K562 (cell line): Measurements from ENCODE around the gene GLB1L. TPM values are rescaled to one million over a fixed set of nuclear protein-coding genes. Genes with fewer than 3 reads are reported as not detected.

Experiments used
- ATAC-seq: fragments of 200-7000 bp; cut with Tn5 transposase; 3 replicates; pipeline ENCODE4 v1.9.1; 2020; ENCODE audit warnings: moderate library complexity
- BruUV-seq: library from RNA; stranded (reverse); fragments of 400-500 nt; replicated peaks from 2 replicates; lab custom pipeline; 2021; lab: Mats Ljungman, UMichigan
- CTCF ChIA-PET: fragments of 300-600 bp; formaldehyde crosslinking; extraction: SDS; loops from one replicate; lab custom pipeline; 2021; ENCODE audit warnings: low intra/inter-chr PET ratio; lab: Yijun Ruan, JAX
- POLR2A ChIA-PET: fragments of 300-600, 350-650 bp; sonication (Branson Sonifier 250); formaldehyde crosslinking; extraction: SDS; loops from one replicate; lab custom pipeline; 2021; ENCODE audit warnings: antibody characterized with exemption, inconsistent platforms; lab: Yijun Ruan, JAX
- DNase-seq, 4 experiments: peaks; one replicate each; pipeline versions ENCODE4 v3.0.0 to v3.0.0-alpha.2; 2011 to 2018; ENCODE audit warnings: low spot score in 3 of 4, mixed read lengths in 3 of 4; ENCODE audit errors: extremely low read depth in 1 of 4
- FAIRE-seq: peaks from 2 replicates; lab custom pipeline; 2011; peaks lifted over from hg19 to GRCh38; lab: Jason Lieb, UNC
- H2AFZ ChIP-seq: 2 replicates; pipeline ENCODE4 v1.6.0; 2011; ENCODE audit warnings: low read depth, low read length, control low read depth, inconsistent platforms
- H3K27ac ChIP-seq: fragments of 200-600 bp; 3 replicates; pipeline ENCODE4 v1.8.0; 2011; ENCODE audit warnings: low read depth, mild to moderate bottlenecking, control low read depth, inconsistent platforms, low read length, moderate library complexity, mixed read lengths; ENCODE audit errors: extremely low read depth
- H3K27me3 ChIP-seq, 2 experiments: fragments of 300-600 bp in 1 of 2; 2 replicates in 1 of 2; 3 replicates in 1 of 2; pipeline versions ENCODE4 v1.6.0 to v1.8.0; 2011; ENCODE audit warnings: inconsistent platforms in 2 of 2, low read length in 2 of 2, mild to moderate bottlenecking in 1 of 2, mixed read lengths in 1 of 2, moderate library complexity in 1 of 2; ENCODE audit not compliant: control insufficient read depth in 2 of 2, insufficient read depth in 2 of 2
- H3K36me3 ChIP-seq: fragments of 300-600 bp; 3 replicates; pipeline ENCODE4 v1.8.0; 2011; ENCODE audit warnings: mild to moderate bottlenecking, low read length, inconsistent platforms; ENCODE audit not compliant: control insufficient read depth, insufficient read depth
- H3K4me1 ChIP-seq, 2 experiments: fragments of 200-600 bp in 1 of 2; replicated peaks in 1 of 2; 2 replicates in 1 of 2; 3 replicates in 1 of 2; pipeline versions ENCODE4 v1.5.1 to v1.8.0; 2011; ENCODE audit warnings: inconsistent platforms in 2 of 2, low read length in 2 of 2, mild to moderate bottlenecking in 1 of 2, mixed read lengths in 1 of 2, moderate library complexity in 1 of 2; ENCODE audit not compliant: control insufficient read depth in 2 of 2, insufficient read depth in 2 of 2
- H3K4me2 ChIP-seq: 2 replicates; pipeline ENCODE4 v1.6.1; 2011; ENCODE audit warnings: low read length, control low read depth, inconsistent platforms, mixed read lengths; ENCODE audit not compliant: insufficient read depth
- H3K4me3 ChIP-seq: fragments of 200-600 bp; sonication (generic), shearing (Covaris generic); 2 replicates; pipeline ENCODE4 v1.5.1; 2016; ENCODE audit warnings: control low read depth, inconsistent platforms
- H3K79me2 ChIP-seq: fragments of 200-600 bp; 3 replicates; pipeline ENCODE4 v1.8.0; 2011; ENCODE audit warnings: low read length, inconsistent platforms; ENCODE audit not compliant: control insufficient read depth, insufficient read depth
- H3K9ac ChIP-seq, 2 experiments: 2 replicates each; pipeline versions ENCODE4 v1.6.0 to v1.6.1; 2011; ENCODE audit warnings: low read depth in 2 of 2, low read length in 2 of 2, control low read depth in 1 of 2, inconsistent platforms in 1 of 2, mild to moderate bottlenecking in 1 of 2, mixed read lengths in 1 of 2; ENCODE audit not compliant: insufficient read depth in 1 of 2
- H3K9me1 ChIP-seq: one replicate; pipeline ENCODE4 v1.6.0; 2011; ENCODE audit warnings: inconsistent platforms, mild to moderate bottlenecking, low read length, moderate library complexity; ENCODE audit not compliant: control insufficient read depth, insufficient read depth
- H3K9me3 ChIP-seq: replicated peaks from 2 replicates; pipeline ENCODE4 v1.5.1; 2011; ENCODE audit warnings: low read depth, low read length, inconsistent platforms; ENCODE audit not compliant: control insufficient read depth, insufficient read depth
- H4K20me1 ChIP-seq: replicated peaks from 2 replicates; pipeline ENCODE4 v1.6.1; 2011; ENCODE audit warnings: low read length, inconsistent platforms, mixed read lengths; ENCODE audit not compliant: control insufficient read depth, insufficient read depth
- CHCHD3 ChIP-seq: fragments of 250-450 bp; sonication (Bioruptor Pico); IDR thresholded peaks from 2 replicates; pipeline ENCODE4 v2.1.2; 2022; ENCODE audit warnings: mild to moderate bottlenecking
- KDM4B ChIP-seq, 2 experiments: fragments of 450-650 bp in 1 of 2; sonication (generic) in 1 of 2; IDR thresholded peaks; 2 replicates each; pipeline ENCODE4 v1.6.1; 2016 to 2017; ENCODE audit warnings: borderline replicate concordance in 2 of 2, antibody characterized with exemption in 1 of 2, low read depth in 1 of 2, mild to moderate bottlenecking in 1 of 2
- SNAPC5 ChIP-seq: fragments of 250-450 bp; sonication (Bioruptor Pico); IDR thresholded peaks from 2 replicates; pipeline ENCODE4 v1.8.0; 2021; ENCODE audit warnings: moderate library complexity, mild to moderate bottlenecking, inconsistent platforms
- TCF15 ChIP-seq: fragments of 250-450 bp; sonication (Bioruptor Pico); IDR thresholded peaks from 2 replicates; pipeline ENCODE4 v1.8.0; 2022; ENCODE audit warnings: moderate library complexity, mild to moderate bottlenecking, inconsistent platforms
- TSC22D4 ChIP-seq: fragments of 450-650 bp; IDR thresholded peaks from 2 replicates; pipeline ENCODE4 v1.6.1; 2016; ENCODE audit warnings: missing genetic modification characterization, missing biosample characterization, control low read depth
- ZNF217 ChIP-seq: sonication (generic); formaldehyde crosslinking; IDR thresholded peaks from 2 replicates; pipeline ENCODE4 v1.8.0; 2022; ENCODE audit warnings: mild to moderate bottlenecking, missing genetic modification reagents
- ZNF655 ChIP-seq: fragments of 250-450 bp; sonication (Bioruptor Pico); IDR thresholded peaks from 2 replicates; pipeline ENCODE4 v1.5.0; 2021
- WGBS: fragments of 100-300 bp; shearing (Covaris generic); methylation state at CpG from one replicate; pipeline ENCODE4 v1.1.6; 2016; ENCODE audit warnings: low coverage, mixed read lengths; ENCODE audit not compliant: insufficient coverage; ENCODE audit errors: missing lambda C conversion rate; 5-methylcytosine and 5-hydroxymethylcytosine counted together
- in situ Hi-C: fragments of 300-500 bp; cut with MboI; formaldehyde crosslinking; loops from 4 replicates; pipeline ENCODE4 v1.15.0; 2018; ENCODE audit warnings: inconsistent platforms, mixed read lengths
- intact Hi-C: fragments of 100-400 bp; cut with micrococcal nuclease; formaldehyde crosslinking; loops from 2 replicates; pipeline ENCODE4 v1.14.2; 2022
- polyA plus RNA-seq, 8 experiments: library from polyadenylated mRNA; depleted of rRNA in 4 of 8; stranded (reverse) in 5 of 8; unstranded in 3 of 8; fragments of >200 nt; fragmentation: Nextera tagmentation in 2 of 8; fragmentation: Illumina TruSeq in 1 of 8; extraction: Ambion mirVana in 2 of 8; extraction: Trizol in 1 of 8; gene quantifications; 2 replicates each; pipeline versions ENCODE4 v1.2.1 to v1.2.3, GENCODE V29; 2011 to 2014; ENCODE audit warnings: inconsistent platforms in 1 of 8, missing spikeins in 1 of 8
- total RNA-seq, 7 experiments: library from RNA; depleted of rRNA in 6 of 7; stranded (reverse); fragments of >200 nt in 6 of 7; fragmentation: Illumina TruSeq in 2 of 7; extraction: Trizol in 2 of 7; gene quantifications; 2 replicates each; pipeline versions ENCODE4 v1.2.1 to v1.2.3, GENCODE V29; 2011 to 2021; ENCODE audit warnings: low replicate concordance in 1 of 7

Gene GLB1L
- total and polyA plus RNA-seq, 9 of the 15 experiments (the other 6 are each of a cell fraction or from before 2014, with no cell fraction given): 0.42 to 2.9 (median 2.5) TPM

- H3K79me2 ChIP-seq: no peaks in the 10 kb centered on the region
- no peak overlapping the region for H3K27ac ChIP-seq
- POLR2A ChIA-PET: interaction anchor here (1.4 kb wide), 1 partner anchor 10 kb away, joined by 5 read pairs; no protein-coding TSS in a partner anchor
- no peak for DNase-seq
- H4K20me1 ChIP-seq: no peaks in the 10 kb centered on the region
- no TSS peak for BruUV-seq
- peaks cover 5% of the 10 kb centered on the region for H3K9me1 ChIP-seq
- H3K4me3 ChIP-seq: no peak overlapping the region
- no peak for ATAC-seq
- intact Hi-C loops: no loop called here
- CTCF ChIA-PET: no interaction called here
- H3K9ac ChIP-seq: peak overlapping the region in 1 of 2 experiments; percentile 65; a peak in 2 of 4 replicates
- H3K9me3 ChIP-seq: no peaks in the 10 kb centered on the region
- in situ Hi-C loops: no loop called here
- no peaks in the 10 kb centered on the region for H3K27me3 ChIP-seq
- FAIRE-seq: no peak
- WGBS: 88% methylated on average over 8 of the region's 12 CpGs
- no peak for TF ChIP-seq CHCHD3 (CRISPR knock-in tag)
- TF ChIP-seq KDM4B (IDR thresholded peaks at IDR 0.05; ENCODE audit: borderline replicate concordance in 2 of 2, low read depth in 1 of 2): no peak
- no peak for TF ChIP-seq TCF15 (CRISPR knock-in tag)
- no peak for TF ChIP-seq ZNF655 (CRISPR knock-in tag)
- no peak for TF ChIP-seq TSC22D4 (tag)
- TF ChIP-seq SNAPC5: no peak
- TF ChIP-seq ZNF217: no peak
- H3K4me1 ChIP-seq: peaks cover 50 to 78% of the 10 kb centered on the region in 2 experiments
- H3K4me2 ChIP-seq: peak overlapping the region; percentile 55; the same call in 1 of the 2 replicates
- H3K36me3 ChIP-seq: no peaks in the 10 kb centered on the region
- H2AFZ ChIP-seq: peak overlapping the region; percentile 77; the same call in 1 of the 2 replicates
Measured at GRCh38 chr2:219285373-219285735, 40.1 kb upstream of the GLB1L start.
